ENCODE measurements around the gene CARD11.

The CARD11 gene

DNA sequence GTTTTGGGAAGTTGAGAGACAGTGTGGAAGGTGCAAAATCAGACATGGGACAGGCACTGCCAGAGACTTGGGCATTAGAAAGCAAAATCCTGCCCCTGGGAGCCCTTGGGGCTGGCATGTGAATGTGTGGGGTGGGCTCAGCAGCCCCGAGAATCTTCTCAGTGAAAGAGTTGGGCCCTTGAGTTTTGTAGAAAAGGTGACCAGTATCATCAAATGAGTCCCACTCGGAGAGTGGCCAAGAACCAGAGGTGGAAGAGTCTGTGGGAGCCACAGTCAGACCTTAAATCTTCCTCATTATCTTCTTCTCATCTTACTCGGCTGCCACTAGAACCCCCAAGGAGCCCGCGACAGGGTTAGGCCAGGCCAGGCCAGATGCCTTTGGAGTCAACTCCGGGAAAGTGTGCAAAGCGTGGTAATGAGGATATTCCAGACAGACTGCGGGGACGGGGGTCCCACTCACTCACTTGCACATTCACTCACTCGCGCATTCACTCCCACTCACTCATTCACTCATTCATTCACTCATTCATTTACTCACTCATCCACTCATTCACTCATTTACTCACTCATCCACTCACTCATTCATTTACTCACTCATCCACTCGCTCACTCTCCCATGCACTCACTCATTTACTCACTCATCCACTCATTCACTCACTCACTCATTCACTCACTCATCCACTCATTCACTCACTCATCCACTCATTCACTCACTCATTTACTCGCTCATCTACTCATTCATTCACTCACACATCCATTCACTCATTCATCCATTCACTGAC is 74.9 kb downstream of the CARD11 start:
- Histone ChIP-seq H3K4me1 (no peaks in the 10 kb centered on the region), H3K9ac (no peak overlapping the region), H2AFZ (no peak overlapping the region), H3K4me3 (ENCODE audit: low read depth, low read length) (no peak overlapping the region), H3K4me2 (ENCODE audit: low read length) (no peak overlapping the region), H3K9me3 (ENCODE audit: control insufficient read depth, low read length) (no peaks in the 10 kb centered on the region), H3K36me3 (ENCODE audit: control insufficient read depth, insufficient read depth, low read length) (no peaks in the 10 kb centered on the region), H3K79me2 (no peaks in the 10 kb centered on the region), H3K27me3 (ENCODE audit: control insufficient read depth, insufficient read depth, low read length) (no peaks in the 10 kb centered on the region), H3K27ac (no peak overlapping the region)
- TF ChIP-seq, protein P1, sequence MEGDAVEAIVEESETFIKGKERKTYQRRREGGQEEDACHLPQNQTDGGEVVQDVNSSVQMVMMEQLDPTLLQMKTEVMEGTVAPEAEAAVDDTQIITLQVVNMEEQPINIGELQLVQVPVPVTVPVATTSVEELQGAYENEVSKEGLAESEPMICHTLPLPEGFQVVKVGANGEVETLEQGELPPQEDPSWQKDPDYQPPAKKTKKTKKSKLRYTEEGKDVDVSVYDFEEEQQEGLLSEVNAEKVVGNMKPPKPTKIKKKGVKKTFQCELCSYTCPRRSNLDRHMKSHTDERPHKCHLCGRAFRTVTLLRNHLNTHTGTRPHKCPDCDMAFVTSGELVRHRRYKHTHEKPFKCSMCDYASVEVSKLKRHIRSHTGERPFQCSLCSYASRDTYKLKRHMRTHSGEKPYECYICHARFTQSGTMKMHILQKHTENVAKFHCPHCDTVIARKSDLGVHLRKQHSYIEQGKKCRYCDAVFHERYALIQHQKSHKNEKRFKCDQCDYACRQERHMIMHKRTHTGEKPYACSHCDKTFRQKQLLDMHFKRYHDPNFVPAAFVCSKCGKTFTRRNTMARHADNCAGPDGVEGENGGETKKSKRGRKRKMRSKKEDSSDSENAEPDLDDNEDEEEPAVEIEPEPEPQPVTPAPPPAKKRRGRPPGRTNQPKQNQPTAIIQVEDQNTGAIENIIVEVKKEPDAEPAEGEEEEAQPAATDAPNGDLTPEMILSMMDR (IDR thresholded peaks at IDR 0.05), result no peak

GRCh38 chr7:2968176-2968575 is 75.5 kb downstream of the CARD11 start:
- H3K4me2 ChIP-seq (ENCODE audit: low read length), result no peak overlapping the region
- TF ChIP-seq, protein P1 (IDR thresholded peaks at IDR 0.05), result no peak
- no peak overlapping the region for H2AFZ ChIP-seq
- no peaks in the 10 kb centered on the region for H3K27me3 ChIP-seq (ENCODE audit: control insufficient read depth, insufficient read depth, low read length)
- H3K9me3 ChIP-seq (ENCODE audit: control insufficient read depth, low read length), result no peaks in the 10 kb centered on the region
- no peaks in the 10 kb centered on the region for H3K36me3 ChIP-seq (ENCODE audit: control insufficient read depth, insufficient read depth, low read length)
- H3K9ac ChIP-seq, result no peak overlapping the region
- no peaks in the 10 kb centered on the region for H3K4me1 ChIP-seq
- H3K79me2 ChIP-seq, result no peaks in the 10 kb centered on the region
- H3K27ac ChIP-seq, result no peak overlapping the region
- H3K4me3 ChIP-seq (ENCODE audit: low read depth, low read length), result no peak overlapping the region

DNA sequence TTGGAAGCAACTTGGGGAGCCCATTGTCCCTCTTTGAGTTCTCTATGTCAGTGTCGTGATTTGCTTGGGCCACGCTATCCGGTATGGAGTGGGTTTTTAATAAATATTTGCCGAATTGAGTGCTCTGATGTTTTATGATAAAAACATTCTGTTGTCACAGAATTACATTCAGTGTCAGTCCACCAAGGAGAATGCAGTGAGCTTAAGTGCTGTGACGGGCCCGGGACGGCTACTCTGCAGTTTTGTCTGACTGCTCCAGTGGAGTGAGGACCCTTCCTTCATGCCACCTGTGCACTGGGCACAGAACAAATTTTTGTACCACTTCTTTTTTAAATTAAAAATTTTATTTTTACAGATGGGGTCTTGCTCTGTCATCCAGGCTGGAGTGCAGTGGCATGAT is 76.0 kb downstream of the CARD11 start:
- H3K9me3 ChIP-seq (ENCODE audit: control insufficient read depth, low read length), result no peaks in the 10 kb centered on the region
- no peak overlapping the region for H3K4me2 ChIP-seq (ENCODE audit: low read length)
- no peak overlapping the region for H3K4me3 ChIP-seq (ENCODE audit: low read depth, low read length)
- H3K36me3 ChIP-seq (ENCODE audit: control insufficient read depth, insufficient read depth, low read length), result no peaks in the 10 kb centered on the region
- TF ChIP-seq, protein P1 (IDR thresholded peaks at IDR 0.05), result no peak
- H3K9ac ChIP-seq, result no peak overlapping the region
- H3K27me3 ChIP-seq (ENCODE audit: control insufficient read depth, insufficient read depth, low read length), result no peaks in the 10 kb centered on the region
- no peaks in the 10 kb centered on the region for H3K4me1 ChIP-seq
- H3K27ac ChIP-seq, result no peak overlapping the region
- H2AFZ ChIP-seq, result no peak overlapping the region
- no peaks in the 10 kb centered on the region for H3K79me2 ChIP-seq

GRCh38 chr7:2967253-2967652 is 76.4 kb downstream of the CARD11 start:
- Histone ChIP-seq H3K27me3 (ENCODE audit: control insufficient read depth, insufficient read depth, low read length) (no peaks in the 10 kb centered on the region), H3K79me2 (no peaks in the 10 kb centered on the region), H3K4me1 (no peaks in the 10 kb centered on the region), H3K27ac (no peak overlapping the region), H3K9ac (no peak overlapping the region), H3K4me2 (ENCODE audit: low read length) (no peak overlapping the region), H3K36me3 (ENCODE audit: control insufficient read depth, insufficient read depth, low read length) (no peaks in the 10 kb centered on the region), H3K9me3 (ENCODE audit: control insufficient read depth, low read length) (no peaks in the 10 kb centered on the region), H2AFZ (no peak overlapping the region), H3K4me3 (ENCODE audit: low read depth, low read length) (no peak overlapping the region)
- TF ChIP-seq, protein P1 (IDR thresholded peaks at IDR 0.05), result no peak

All from parathyroid adenoma (tissue), 2 donors.